SU-DHL-6 (cell line): ENCODE results near the gene USP43.
"Not testable (repeated sequence)": the region's sequence is repeated elsewhere in the genome, so short reads cannot be mapped to it uniquely, and the experiment has no call there.

ENCODE experiments used
- CTCF ChIP-seq: fragments of 200-600 bp; sonication (generic); IDR thresholded peaks from one replicate; pipeline ENCODE4 v1.5.1; 2017; ENCODE audit warnings: antibody characterized with exemption, mild to moderate bottlenecking, low read length, moderate library complexity; ENCODE audit not compliant: insufficient read depth, poor library complexity, severe bottlenecking
- EZH2phosphoT487 ChIP-seq: fragments of 200-600 bp; sonication (generic), shearing (Covaris generic); conservative IDR thresholded peaks from 2 replicates; pipeline ENCODE4 v1.6.1; 2018; ENCODE audit warnings: mild to moderate bottlenecking, antibody characterized with exemption, low read length, moderate library complexity, mixed read lengths

- not testable (repeated sequence) for TF ChIP-seq CTCF, EZH2phosphoT487
Observed at GRCh38 chr17:9597638-9598037, 47.7 kb upstream of the USP43 start.
